GM10266 (cell line): ENCODE data around the gene PLAAT2.

Source experiments
- DNase-seq: peaks from one replicate; pipeline ENCODE4 v3.0.0; 2012; ENCODE audit errors: extremely low spot score
- TF ChIP-seq, protein P1 (sequence below): IDR thresholded peaks from 2 replicates; pipeline ENCODE4 v1.5.1; 2012; ENCODE audit warnings: mild to moderate bottlenecking, low read depth; ENCODE audit not compliant: control insufficient read depth, insufficient read depth; ENCODE audit errors: missing control alignments

Gene PLAAT2

DNA sequence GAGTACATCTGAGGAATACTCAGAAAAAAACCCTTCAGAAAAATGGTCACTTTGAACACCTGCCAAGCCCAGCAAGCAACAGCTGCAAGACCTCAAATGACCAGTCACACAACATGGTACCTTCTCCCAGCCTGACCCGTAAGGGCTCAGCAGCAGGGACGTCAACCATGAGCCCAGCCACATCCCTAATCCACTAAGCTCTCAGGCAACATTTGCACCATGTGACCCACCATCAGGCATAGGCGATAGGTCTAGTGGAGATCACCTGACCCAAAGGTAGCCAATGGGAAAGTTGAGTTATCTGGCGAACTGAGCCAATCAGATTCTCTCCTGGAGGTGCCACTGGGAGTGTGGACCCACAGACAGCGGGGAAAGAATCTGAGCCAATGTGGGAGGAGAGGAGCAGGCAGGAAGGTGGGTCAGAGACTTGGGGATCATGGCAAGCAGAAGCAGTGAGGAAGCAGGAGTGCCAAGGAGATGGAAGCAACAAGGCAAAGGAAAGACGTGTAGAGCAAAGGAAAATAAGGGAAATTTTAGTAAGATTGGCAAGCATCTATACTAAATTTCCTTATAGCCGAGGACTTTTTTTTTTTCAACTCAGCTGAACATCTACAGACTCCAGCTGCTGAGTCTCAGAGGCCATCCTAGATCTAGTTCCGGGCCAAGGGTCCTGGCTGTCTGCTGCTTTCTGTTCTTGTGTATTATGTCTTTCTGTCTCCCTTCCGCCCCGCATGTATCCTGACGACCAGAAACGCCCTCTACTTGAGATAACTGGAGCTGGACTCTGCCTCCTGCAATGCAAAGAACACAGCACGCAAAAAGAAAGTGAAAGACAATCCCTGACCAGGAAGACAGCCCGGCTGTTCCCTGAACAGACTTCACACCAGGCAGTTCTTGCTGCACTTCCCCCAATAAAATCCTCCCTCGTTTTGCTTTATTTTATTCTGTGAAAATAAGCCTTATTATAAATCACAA, 11.0 kb upstream of the PLAAT2 start:
- TF ChIP-seq, protein P1, sequence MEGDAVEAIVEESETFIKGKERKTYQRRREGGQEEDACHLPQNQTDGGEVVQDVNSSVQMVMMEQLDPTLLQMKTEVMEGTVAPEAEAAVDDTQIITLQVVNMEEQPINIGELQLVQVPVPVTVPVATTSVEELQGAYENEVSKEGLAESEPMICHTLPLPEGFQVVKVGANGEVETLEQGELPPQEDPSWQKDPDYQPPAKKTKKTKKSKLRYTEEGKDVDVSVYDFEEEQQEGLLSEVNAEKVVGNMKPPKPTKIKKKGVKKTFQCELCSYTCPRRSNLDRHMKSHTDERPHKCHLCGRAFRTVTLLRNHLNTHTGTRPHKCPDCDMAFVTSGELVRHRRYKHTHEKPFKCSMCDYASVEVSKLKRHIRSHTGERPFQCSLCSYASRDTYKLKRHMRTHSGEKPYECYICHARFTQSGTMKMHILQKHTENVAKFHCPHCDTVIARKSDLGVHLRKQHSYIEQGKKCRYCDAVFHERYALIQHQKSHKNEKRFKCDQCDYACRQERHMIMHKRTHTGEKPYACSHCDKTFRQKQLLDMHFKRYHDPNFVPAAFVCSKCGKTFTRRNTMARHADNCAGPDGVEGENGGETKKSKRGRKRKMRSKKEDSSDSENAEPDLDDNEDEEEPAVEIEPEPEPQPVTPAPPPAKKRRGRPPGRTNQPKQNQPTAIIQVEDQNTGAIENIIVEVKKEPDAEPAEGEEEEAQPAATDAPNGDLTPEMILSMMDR = peak; percentile 6
- DNase-seq = no peak

DNA sequence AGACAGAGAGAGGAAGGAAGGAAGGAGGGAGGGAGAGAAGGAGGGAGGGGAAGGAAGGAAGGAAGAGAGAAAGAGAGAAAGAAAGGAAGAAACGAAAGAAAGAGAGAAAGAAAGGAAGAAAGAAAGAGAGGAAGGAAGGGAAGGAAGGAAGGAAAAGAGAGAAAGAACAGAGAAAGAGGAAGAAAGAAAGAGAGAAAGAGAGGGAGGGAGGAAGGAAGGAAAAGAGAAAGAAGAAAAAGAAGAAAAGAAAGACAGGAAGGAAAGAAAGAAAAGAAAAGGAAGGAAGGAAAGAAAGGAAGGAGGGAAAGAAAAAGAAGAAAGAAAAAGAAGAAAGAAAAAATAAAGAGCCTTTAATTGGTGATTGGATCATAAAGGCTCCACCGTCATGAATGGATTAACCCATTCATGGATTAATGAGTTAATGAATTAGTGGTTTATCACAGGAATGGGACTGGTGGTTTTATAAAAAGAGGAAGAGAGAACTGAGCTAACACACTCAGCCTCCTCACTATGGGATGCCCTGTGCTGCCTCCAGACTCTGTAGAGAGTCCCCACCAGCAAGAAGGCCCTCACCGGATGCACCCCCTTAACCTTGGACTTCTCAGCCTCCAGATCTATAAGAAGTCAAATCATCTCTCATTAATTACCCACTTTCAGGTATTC, 9.0 kb upstream of the PLAAT2 start:
- DNase-seq = no peak
- TF ChIP-seq, protein P1 = no peak

DNA sequence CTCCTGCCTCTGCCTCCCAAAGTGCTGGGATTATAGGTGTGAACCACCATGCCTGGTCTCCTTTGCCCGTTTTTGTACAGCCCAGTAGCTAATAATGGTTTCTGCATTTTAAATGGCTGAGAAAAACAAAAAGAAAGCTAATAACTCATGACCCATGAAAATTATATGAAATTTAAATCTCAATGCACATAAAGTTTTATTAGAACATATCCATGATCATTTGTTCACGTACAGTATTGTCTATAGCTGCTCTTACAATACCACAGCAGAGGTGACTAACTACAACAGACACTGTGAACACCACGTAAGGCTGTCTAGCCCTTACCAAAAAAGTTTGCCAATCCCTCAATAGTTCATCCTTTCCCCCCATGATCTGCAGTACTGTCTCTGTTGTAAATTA, 6.4 kb upstream of the PLAAT2 start:
- DNase-seq = no peak
- TF ChIP-seq, protein P1 = no peak

GRCh38 chr11:63567044-63567840, 4.1 kb upstream of the PLAAT2 start:
- TF ChIP-seq, protein P1 = no peak
- peak; percentile 61 for DNase-seq

DNA sequence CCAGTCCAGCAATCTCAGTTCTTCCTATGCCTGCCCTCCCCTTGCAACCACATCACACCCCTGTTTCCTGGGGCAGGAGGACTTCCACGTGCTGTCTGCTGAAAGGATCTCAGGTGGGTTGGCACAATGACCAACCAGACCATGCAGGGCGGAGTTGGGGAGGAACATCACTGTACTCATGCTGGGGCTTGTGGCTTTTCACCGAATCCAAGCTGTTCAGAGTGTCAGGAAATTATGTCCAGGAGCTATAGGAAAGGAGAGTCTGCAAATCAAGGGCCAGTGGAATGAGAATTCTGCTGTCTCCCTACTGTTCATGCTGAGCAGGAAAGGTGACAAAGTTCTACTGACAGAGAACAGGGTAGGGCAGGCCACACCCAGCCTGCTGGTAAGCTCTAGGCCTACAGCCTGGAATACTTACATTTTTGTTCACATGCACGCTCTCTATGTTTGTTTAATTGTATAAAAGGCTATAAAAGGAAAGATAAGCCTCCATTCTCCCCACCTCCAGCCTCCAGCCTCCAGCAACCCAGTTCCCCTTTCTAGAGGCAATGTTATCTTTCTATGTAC, 1.7 kb upstream of the PLAAT2 start:
- TF ChIP-seq, protein P1 = no peak
- DNase-seq = no peak

DNA sequence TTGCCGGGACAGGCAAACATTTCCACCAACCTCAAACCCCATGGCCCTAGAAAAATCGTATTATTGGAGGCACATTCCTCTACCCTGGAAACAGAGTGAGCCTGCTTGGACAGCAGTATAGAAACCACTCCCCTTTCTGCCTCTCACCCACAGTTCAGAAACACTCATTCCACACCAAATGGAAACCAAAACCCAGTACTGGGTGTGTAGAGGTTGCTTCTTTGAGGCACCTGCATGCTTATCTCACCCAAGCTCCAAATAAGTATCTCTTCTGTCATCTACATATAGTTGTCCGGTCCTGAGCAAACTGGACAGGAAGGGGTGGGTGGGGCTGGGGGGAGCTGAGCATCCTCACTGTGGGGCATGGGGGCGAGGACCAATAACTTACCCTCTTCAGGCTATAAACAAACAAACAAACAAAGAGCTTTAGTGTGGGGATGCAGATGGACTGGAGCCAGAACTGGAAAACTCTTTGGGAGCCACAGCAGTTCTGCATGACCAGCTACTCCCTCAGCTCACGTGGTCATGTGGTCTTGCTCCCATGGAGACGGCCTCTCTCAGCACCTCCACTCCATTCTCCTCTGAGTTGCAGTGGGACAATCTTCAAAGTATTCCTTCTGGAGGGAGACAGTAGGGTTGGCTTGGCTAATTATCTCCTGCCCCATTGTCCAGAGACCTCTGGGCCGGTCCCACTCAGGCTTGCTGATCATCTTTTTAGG, 1.0 kb upstream of the PLAAT2 start:
- peak; percentile 72 for DNase-seq
- TF ChIP-seq, protein P1 = no peak
